Neural progenitor cell (in vitro differentiated cells): ENCODE measurements around the gene DNAJA2. TPM values are rescaled to one million over a fixed set of nuclear protein-coding genes. Genes with fewer than 3 reads are reported as not detected.

Experiments used
- DNase-seq: peaks from one replicate; pipeline ENCODE4 v3.0.0-alpha.2; 2016; ENCODE audit warnings: low spot score
- H2AFZ ChIP-seq: fragments of 200-600 bp; sonication (generic); replicated peaks from 2 replicates; pipeline ENCODE4 v1.6.1; 2016; ENCODE audit warnings: antibody characterized with exemption
- H3F3A ChIP-seq: fragments of 200-600 bp; sonication (generic); 2 replicates; pipeline ENCODE4 v1.6.1; 2016; ENCODE audit warnings: antibody characterized with exemption, low read depth
- H3K27ac ChIP-seq: fragments of 200-600 bp; sonication (generic); 2 replicates; pipeline ENCODE4 v1.5.1; 2016; ENCODE audit warnings: mild to moderate bottlenecking
- H3K27me3 ChIP-seq: fragments of 200-600 bp; sonication (generic); 2 replicates; pipeline ENCODE4 v1.6.1; 2016; ENCODE audit warnings: mild to moderate bottlenecking, moderate library complexity
- H3K36me3 ChIP-seq: fragments of 200-600 bp; sonication (generic); 2 replicates; pipeline ENCODE4 v1.5.1; 2016
- H3K4me1 ChIP-seq: fragments of 200-600 bp; sonication (generic); 2 replicates; pipeline ENCODE4 v1.6.1; 2016; ENCODE audit warnings: mixed run types
- H3K4me2 ChIP-seq: fragments of 200-600 bp; sonication (generic); 2 replicates; pipeline ENCODE4 v1.6.1; 2016
- H3K4me3 ChIP-seq: fragments of 200-600 bp; sonication (generic); 2 replicates; pipeline ENCODE4 v1.5.1; 2016
- H3K79me2 ChIP-seq: fragments of 200-600 bp; sonication (generic); 2 replicates; pipeline ENCODE4 v1.6.1; 2016; ENCODE audit warnings: low read depth
- H3K9ac ChIP-seq: fragments of 200-600 bp; sonication (generic); 2 replicates; pipeline ENCODE4 v1.6.1; 2016
- H3K9me3 ChIP-seq: fragments of 200-600 bp; sonication (generic); 2 replicates; pipeline ENCODE4 v1.5.1; 2016; ENCODE audit warnings: low read depth
- H4K20me1 ChIP-seq: fragments of 200-600 bp; sonication (generic); 2 replicates; pipeline ENCODE4 v1.6.1; 2016; ENCODE audit warnings: low read depth
- H3K27ac Mint-ChIP-seq: 3 replicates; pipeline ENCODE4 v1.8.0; 2021; ENCODE audit warnings: mixed read lengths
- H3K27me3 Mint-ChIP-seq: 2 replicates; pipeline ENCODE4 v1.8.0; 2022; ENCODE audit warnings: low read depth, mild to moderate bottlenecking, inconsistent platforms, moderate library complexity, mixed read lengths; ENCODE audit not compliant: insufficient read depth
- H3K36me3 Mint-ChIP-seq: 3 replicates; pipeline ENCODE4 v1.8.0; 2021; ENCODE audit warnings: mixed read lengths
- H3K4me1 Mint-ChIP-seq: 3 replicates; pipeline ENCODE4 v1.8.0; 2021; ENCODE audit warnings: mixed read lengths
- H3K4me3 Mint-ChIP-seq: 3 replicates; pipeline ENCODE4 v1.8.0; 2021; ENCODE audit warnings: mild to moderate bottlenecking, moderate library complexity, mixed read lengths
- H3K9me3 Mint-ChIP-seq: 3 replicates; pipeline ENCODE4 v1.8.0; 2020; ENCODE audit warnings: mixed read lengths
- CTCF ChIP-seq: fragments of 200-600 bp; sonication (generic); IDR thresholded peaks from 2 replicates; pipeline ENCODE4 v1.5.1; 2017; ENCODE audit warnings: antibody characterized with exemption, mild to moderate bottlenecking
- EZH2 ChIP-seq: fragments of 200-600 bp; sonication (generic); IDR thresholded peaks from 2 replicates; pipeline ENCODE4 v1.6.1; 2017; ENCODE audit warnings: antibody characterized with exemption, mild to moderate bottlenecking, moderate library complexity
- EZH2phosphoT487 ChIP-seq: fragments of 200-600 bp; sonication (generic); IDR thresholded peaks from 2 replicates; pipeline ENCODE4 v1.6.1; 2017; ENCODE audit warnings: antibody characterized with exemption
- total RNA-seq: library from RNA; depleted of rRNA; stranded (reverse); fragments of >200 nt; gene quantifications from 2 replicates; pipeline ENCODE4 v1.2.3, GENCODE V29; 2015; ENCODE audit warnings: low replicate concordance

Gene DNAJA2
- total RNA-seq, 1 donor from 2014 or later: 113 TPM

GRCh38 chr16:46930861-46931260 lies 42.6 kb downstream of the DNAJA2 start:
- no peak for DNase-seq
- Histone ChIP-seq H3K27me3 (no peaks in the 10 kb centered on the region), H3K4me1 (no peaks in the 10 kb centered on the region), H3K4me2 (no peak overlapping the region), H3K4me3 (no peak overlapping the region), H2AFZ (no peak overlapping the region), H4K20me1 (peaks cover 3% of the 10 kb centered on the region), H3K79me2 (no peaks in the 10 kb centered on the region), H3K9me3 (no peaks in the 10 kb centered on the region), H3K36me3 (no peaks in the 10 kb centered on the region), H3F3A (peaks cover 8% of the 10 kb centered on the region), H3K27ac (no peak overlapping the region), H3K9ac (no peak overlapping the region)
- no peak overlapping the region for H3K4me3 Mint-ChIP-seq
- no peak for TF ChIP-seq EZH2phosphoT487
- TF ChIP-seq CTCF: no peak
- no peak for TF ChIP-seq EZH2
- peaks cover 25% of the 10 kb centered on the region for H3K36me3 Mint-ChIP-seq
- H3K4me1 Mint-ChIP-seq: no peaks in the 10 kb centered on the region
- H3K9me3 Mint-ChIP-seq: no peaks in the 10 kb centered on the region
- H3K27me3 Mint-ChIP-seq: no peaks in the 10 kb centered on the region
- no peak overlapping the region for H3K27ac Mint-ChIP-seq

- Mint-ChIP-seq H3K27me3 (no peaks in the 10 kb centered on the region), H3K36me3 (peaks cover 25% of the 10 kb centered on the region), H3K4me3 (no peak overlapping the region), H3K9me3 (no peaks in the 10 kb centered on the region), H3K4me1 (no peaks in the 10 kb centered on the region), H3K27ac (no peak overlapping the region)
- peak; percentile 70 for DNase-seq
- Histone ChIP-seq H3K4me1 (no peaks in the 10 kb centered on the region), H2AFZ (no peak overlapping the region), H3K9me3 (no peaks in the 10 kb centered on the region), H3K27me3 (no peaks in the 10 kb centered on the region), H3F3A (peaks cover 8% of the 10 kb centered on the region), H3K36me3 (no peaks in the 10 kb centered on the region), H3K9ac (no peak overlapping the region), H3K79me2 (no peaks in the 10 kb centered on the region), H3K4me2 (no peak overlapping the region), H3K27ac (no peak overlapping the region), H3K4me3 (no peak overlapping the region), H4K20me1 (peaks cover 3% of the 10 kb centered on the region)
- no peak for TF ChIP-seq EZH2phosphoT487
- no peak for TF ChIP-seq EZH2
- TF ChIP-seq CTCF: peak; percentile 89
These were observed 43.8 kb downstream of the DNAJA2 start for GRCh38 chr16:46929378-46930332.

GRCh38 chr16:46928811-46929210 lies 44.7 kb downstream of the DNAJA2 start:
- H3K27me3 Mint-ChIP-seq: no peaks in the 10 kb centered on the region
- Histone ChIP-seq H3K27me3 (no peaks in the 10 kb centered on the region), H3F3A (peaks cover 8% of the 10 kb centered on the region), H3K4me2 (no peak overlapping the region), H3K36me3 (no peaks in the 10 kb centered on the region), H3K9me3 (no peaks in the 10 kb centered on the region), H3K9ac (no peak overlapping the region), H3K79me2 (no peaks in the 10 kb centered on the region), H3K4me3 (no peak overlapping the region), H3K27ac (no peak overlapping the region), H3K4me1 (no peaks in the 10 kb centered on the region), H2AFZ (no peak overlapping the region), H4K20me1 (peaks cover 3% of the 10 kb centered on the region)
- H3K27ac Mint-ChIP-seq: no peak overlapping the region
- H3K9me3 Mint-ChIP-seq: no peaks in the 10 kb centered on the region
- no peak for DNase-seq
- H3K4me3 Mint-ChIP-seq: no peak overlapping the region
- peaks cover 28% of the 10 kb centered on the region for H3K36me3 Mint-ChIP-seq
- no peaks in the 10 kb centered on the region for H3K4me1 Mint-ChIP-seq
- TF ChIP-seq EZH2phosphoT487: no peak
- TF ChIP-seq CTCF: no peak
- TF ChIP-seq EZH2: no peak
